Stimulated activated CD4-positive, alpha-beta T cell treated with anti-CD3 and anti-CD28 coated beads, Interleukin-4, amount 100 ng/mL, for 48 hours (primary cell): ENCODE data around the gene LMF1.

Source experiments
- DNase-seq, 2 donors: peaks; one replicate each; pipeline ENCODE4 v3.0.0-alpha.2; 2020; ENCODE audit warnings: low read depth in 2 of 2

LMF1 gene

GRCh38 chr16:1002399-1003166, 31.8 kb upstream of the LMF1 start:
- DNase-seq = peak; percentile 72 to 85

- no peak for DNase-seq
These were observed 30.3 kb upstream of the LMF1 start for GRCh38 chr16:1001096-1001495.

DNA sequence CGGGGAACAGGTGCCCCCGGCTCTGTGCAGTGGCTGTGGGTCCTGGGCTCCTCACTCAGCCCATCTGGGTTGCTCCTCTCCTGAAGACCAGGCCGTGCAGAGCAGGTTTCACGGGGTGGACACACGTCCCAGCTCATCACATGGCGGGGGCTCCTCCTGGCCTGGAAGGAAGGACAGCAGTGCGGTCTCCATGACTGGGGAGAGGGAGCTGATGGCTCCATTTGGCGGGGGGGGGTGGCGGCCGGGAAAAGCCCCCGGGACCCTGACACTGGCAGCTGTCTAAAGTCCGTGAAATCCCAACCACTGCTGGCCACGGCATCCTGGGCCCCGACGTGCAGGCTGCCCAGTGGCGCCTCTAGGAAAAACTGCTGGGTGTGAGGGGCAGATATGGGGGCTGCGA, 29.8 kb upstream of the LMF1 start:
- DNase-seq = no peak

GRCh38 chr16:999677-1000076, 28.9 kb upstream of the LMF1 start:
- no peak for DNase-seq

GRCh38 chr16:998615-999014, 27.8 kb upstream of the LMF1 start:
- no peak for DNase-seq

GRCh38 chr16:998211-998610, 27.4 kb upstream of the LMF1 start:
- no peak for DNase-seq

GRCh38 chr16:997440-998051, 26.8 kb upstream of the LMF1 start:
- peak; percentile 37 for DNase-seq

- DNase-seq = no peak
These were observed 25.9 kb upstream of the LMF1 start for GRCh38 chr16:996681-997080.

DNA sequence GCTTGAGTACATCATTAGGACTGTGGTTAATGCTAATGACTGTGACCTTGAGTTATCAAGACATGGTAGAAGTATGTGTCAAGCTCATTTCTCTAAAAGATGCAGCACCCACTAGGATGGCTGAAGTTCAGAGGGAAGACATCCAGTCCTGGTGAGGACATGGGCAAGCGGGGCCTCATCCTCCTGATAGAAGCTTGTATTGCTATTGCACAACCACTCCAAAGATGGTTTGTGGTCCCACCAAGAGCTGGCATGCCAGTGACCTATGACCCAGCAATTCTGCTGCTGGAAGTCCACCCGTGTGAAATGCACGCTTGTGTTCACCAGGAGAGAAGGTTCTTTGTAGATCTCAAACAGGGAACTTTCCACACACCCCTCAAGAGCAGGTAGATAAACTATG, 25.0 kb upstream of the LMF1 start:
- DNase-seq = no peak

- no peak for DNase-seq
These were observed 24.3 kb upstream of the LMF1 start for GRCh38 chr16:995087-995486.

DNA sequence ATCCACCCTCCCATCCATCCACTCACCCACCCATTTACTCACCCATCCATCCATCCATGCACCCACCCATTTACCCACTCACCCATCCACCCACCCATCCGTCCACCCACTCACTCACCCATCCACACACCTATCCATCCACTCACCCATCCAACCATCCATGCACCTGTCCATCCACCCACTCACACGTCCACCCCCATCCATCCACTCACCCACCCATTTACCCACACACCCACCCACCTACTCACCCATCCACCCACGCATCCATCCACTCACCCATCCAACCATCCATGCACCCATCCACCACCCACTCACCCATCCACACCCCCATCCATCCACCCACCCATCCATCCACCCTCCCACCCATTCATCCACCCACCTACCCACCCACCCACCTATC, 22.9 kb upstream of the LMF1 start:
- no peak for DNase-seq

DNA sequence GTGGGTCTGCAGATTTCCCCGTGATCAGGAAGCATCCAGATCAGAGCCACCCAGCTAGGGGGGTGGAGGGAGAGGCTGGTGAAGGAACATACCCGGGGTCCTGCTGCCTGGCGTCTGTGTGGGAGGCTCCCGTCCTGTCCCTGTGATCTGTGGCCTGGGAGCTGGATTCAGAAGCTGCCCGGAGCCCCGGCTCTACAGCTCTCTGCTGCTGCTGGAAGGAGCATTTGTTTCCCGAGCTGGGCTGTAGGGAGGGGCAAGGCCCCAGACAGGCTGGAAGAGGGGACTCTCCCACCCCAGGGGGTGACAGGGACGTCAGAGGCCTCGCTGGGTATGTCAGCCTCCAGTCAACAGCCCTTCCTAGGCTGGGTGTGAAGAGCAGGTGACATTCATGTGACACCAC, 21.0 kb upstream of the LMF1 start:
- no peak for DNase-seq

GRCh38 chr16:991345-991744, 20.6 kb upstream of the LMF1 start:
- DNase-seq = no peak

DNA sequence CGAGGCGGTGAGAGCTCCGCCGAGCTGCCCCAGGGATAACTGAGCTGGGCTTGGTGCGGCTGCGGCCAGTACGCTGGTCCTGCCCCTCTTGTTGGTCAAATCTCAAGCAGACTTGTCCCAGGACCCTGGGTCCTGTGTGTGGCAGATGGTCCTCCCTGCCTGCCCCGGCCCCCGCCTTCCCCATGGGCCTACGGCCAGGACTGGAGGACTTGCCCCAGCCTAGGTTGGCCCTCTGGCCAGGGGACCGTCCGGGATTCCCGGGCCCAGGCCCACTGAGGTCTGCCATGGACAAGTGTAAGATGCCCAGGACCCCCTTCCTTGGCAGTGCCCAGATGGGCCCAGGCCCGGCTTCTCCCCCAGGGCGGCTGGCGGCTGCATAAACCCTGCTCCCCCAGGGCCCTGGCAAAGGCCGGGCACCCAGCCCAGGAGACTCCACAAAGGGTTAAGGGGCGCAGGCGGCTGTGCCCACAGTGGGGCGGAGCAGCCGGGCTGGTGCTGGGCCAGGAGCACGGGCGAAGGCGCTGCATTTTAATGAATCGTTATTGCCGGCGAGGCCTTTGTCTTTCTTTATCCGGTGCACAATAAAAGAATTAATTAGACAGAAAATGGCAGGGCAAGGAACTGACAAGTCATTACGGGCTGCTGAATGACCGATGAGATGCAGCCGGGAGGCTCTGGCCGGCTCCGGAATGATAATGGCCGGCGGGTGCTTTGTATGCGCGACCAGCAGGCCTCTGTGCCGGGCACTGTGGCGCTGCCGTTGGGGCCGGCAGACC, 19.9 kb upstream of the LMF1 start:
- no peak for DNase-seq

DNA sequence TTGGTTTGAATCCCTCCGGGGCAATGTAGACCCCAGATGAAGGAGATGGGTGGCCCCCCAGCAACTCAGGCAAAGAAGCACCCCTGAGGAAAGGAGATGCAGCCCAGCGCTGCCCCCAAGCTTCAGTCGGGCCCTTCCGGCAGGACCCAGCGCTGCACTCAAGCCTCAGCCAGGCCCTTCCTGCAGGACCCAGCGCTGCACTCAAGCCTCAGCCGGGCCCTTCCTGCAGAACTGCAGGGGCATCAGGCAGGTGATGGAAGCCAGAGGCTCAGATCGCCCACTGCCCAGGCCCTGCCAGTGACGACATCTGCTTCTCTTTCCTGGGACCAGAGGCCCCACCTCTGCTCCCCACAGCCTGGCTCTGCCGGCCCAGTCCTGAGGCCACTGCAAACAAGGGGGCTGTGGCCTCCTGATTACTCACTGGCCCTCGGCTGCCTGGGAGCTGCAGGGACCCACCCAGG, 18.6 kb upstream of the LMF1 start:
- no peak for DNase-seq

- DNase-seq = no peak
These were observed 17.9 kb upstream of the LMF1 start for GRCh38 chr16:988471-989353.

DNA sequence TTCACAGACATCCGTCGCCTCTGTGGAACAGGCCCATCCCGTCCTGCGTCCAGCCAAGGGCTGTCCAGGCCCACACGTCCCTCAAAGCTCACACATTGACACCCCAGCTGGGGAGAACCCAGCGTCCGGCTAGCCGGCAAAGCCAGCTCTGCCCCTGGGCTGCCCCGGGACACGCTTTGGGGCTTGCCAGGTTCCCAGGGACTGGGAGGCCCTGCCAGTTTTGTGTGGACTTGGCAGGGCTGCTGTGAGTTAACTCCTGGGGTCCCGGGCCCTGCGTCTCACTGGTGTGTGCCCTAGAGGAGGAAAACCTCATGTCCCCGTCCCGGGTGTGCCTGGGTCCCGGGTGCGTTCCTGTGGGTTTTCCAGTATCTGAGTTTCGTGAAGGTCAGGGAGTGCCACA, 17.1 kb upstream of the LMF1 start:
- no peak for DNase-seq

DNA sequence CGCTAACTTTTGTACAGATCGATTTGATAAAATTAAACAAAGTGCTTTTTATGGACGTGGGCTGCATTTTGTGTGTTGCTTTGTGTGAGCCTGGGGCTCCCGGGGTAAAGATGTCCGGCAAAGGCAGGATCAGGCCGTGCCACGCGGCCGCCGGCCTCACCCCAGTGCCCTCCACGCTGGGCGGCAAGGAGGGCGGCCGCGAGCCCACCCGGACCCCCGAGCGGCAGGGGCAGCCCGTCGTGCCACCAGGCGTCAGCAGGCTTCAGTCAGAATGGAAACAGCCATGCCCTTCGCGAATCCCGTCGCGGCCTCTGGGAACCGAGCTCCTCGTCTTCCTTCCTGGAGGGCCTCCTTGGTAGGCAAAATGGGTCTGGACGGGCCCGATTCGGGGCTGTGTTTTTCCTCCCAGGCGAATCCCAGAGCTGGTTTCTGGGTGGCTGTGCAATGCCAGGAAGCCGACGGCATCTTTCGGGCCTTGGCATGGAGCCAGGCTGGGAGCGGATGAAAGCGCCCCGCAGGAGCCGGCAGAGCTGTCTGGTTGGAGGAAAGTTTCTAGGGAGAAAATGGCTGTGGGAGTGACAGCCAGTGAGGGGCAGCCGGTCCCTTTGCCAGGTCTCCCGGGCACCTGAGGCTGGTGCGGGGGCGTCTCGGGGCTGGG, 16.3 kb upstream of the LMF1 start:
- DNase-seq = no peak

- no peak for DNase-seq
These were observed 15.6 kb upstream of the LMF1 start for GRCh38 chr16:986411-986810.

DNA sequence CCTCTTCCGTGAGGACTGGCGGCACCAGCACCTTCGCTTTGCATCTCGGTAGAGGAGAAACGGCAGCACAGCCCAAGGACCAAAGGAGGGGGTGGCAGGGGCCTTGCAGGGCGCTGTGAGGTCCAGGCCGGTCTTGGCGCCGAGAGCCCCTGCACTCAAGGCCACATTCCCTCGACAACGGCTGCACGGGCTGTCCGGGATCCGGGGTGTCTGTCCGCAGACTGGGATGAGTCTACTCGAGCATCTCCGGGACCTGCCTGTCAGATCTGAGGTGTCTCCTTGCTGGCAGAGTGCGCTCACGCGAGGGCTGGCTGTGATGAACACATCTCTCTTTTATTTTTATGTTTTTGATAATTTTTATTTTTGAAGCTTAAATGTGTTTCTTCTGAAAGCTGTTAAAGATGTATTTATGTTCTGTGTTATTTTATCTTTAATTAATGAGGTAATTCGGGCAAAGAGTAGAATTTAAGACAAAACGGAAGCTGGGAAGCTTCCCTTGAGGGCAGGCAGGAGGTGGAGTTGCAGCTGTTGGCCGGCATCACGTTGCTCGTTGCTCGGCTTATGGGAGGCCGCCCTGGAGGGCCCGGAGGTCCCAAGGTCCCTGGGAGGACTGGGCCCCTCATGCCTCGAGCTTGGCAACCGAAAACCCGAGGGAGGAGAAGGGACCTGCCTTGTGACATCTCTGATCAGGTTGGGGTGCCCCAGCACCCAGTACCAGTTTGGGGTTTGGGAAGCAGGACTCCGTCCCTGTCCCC, 15.0 kb upstream of the LMF1 start:
- no peak for DNase-seq
